ENCODE results near the gene STIP1.

The STIP1 gene

DNA sequence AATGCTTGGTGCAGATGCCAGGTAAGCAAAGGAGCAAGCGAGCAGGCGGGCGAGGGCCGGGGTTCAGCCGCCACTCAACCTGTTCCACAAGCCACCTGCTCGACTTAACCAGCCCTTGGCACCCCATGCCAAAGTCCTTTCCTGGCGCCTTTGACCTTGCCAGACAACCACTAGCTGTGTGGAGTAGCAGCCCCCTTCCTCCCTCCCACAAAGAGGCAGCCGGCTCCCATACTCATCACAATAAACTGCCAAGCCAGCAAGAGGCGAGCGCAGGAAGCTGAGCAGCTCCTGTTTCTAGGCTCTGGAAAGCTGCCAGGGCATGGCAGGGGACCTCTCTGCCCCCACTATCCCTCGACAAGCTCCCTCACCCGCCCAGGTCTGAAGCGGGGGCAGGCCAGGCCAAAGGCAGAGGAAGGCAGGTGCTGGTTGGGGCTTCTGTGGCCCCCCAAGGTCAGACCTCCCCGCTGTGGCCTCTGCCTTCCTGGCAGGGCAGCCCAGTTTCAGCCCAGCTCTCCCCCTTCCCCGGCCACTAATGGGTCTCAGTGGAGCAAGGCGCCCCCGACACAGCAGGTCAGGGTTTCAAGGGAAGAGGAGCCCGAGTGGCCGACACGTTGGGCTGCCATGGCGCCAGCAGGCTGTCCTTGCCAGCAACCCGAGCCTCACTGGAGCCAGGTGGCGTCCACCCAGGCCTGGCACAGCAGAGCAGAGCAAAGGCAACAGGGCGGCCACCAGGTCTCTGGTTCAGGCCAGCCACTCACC lies 35.3 kb upstream of the STIP1 start:
- Histone ChIP-seq H3K9me3 (ENCODE audit: control extremely low read depth in 1 of 5, control insufficient read depth in 4 of 5, insufficient read depth in 2 of 5, low read depth in 1 of 5, low read length in 4 of 5) (no peaks in the 10 kb centered on the region), H3K4me3 (ENCODE audit: control insufficient read depth in 1 of 7, extremely low read depth in 1 of 7, insufficient read depth in 4 of 7, low read depth in 2 of 7, low read length in 6 of 7) (no peak overlapping the region), H3K27me3 (replicated peaks in 2 of 5; ENCODE audit: control insufficient read depth in 4 of 5, insufficient read depth in 5 of 5, low read length in 4 of 5) (peaks cover 0 to 2% (median 0%) of the 10 kb centered on the region in 5 experiments), H3K4me1 (ENCODE audit: control extremely low read depth in 1 of 4, control insufficient read depth in 4 of 4, insufficient read depth in 4 of 4, low read length in 3 of 4) (peaks cover 0 to 15% (median 6%) of the 10 kb centered on the region in 4 experiments), H3K27ac (ENCODE audit: insufficient read depth in 1 of 2, low read depth in 1 of 2, low read length in 2 of 2, poor library complexity in 1 of 2, severe bottlenecking in 2 of 2) (no peak overlapping the region), H3K36me3 (ENCODE audit: control insufficient read depth in 4 of 4, insufficient read depth in 4 of 4, low read length in 3 of 4) (peaks cover 0 to 9% (median 0%) of the 10 kb centered on the region in 4 experiments)
- ChIA-PET POLR2A (interaction anchor here (1.6 kb wide), 1 partner anchor 150 kb away, joined by 4 read pairs; no protein-coding TSS in a partner anchor), CTCF (interaction anchor here (0.8 to 7.3 kb wide), 12 partner anchors 11 to 384 kb away, joined by 3 to 130 read pairs (median 4); partner anchors contain the start of genes FLRT1, MACROD1 and MARK2)
- DNase-seq = no peak
- WGBS (ENCODE audit: insufficient coverage) = 89% methylated on average over 19 of the region's 24 CpGs

GRCh38 chr11:64151337-64151736 lies 34.6 kb upstream of the STIP1 start:
- POLR2A ChIA-PET = no interaction called here

DNA sequence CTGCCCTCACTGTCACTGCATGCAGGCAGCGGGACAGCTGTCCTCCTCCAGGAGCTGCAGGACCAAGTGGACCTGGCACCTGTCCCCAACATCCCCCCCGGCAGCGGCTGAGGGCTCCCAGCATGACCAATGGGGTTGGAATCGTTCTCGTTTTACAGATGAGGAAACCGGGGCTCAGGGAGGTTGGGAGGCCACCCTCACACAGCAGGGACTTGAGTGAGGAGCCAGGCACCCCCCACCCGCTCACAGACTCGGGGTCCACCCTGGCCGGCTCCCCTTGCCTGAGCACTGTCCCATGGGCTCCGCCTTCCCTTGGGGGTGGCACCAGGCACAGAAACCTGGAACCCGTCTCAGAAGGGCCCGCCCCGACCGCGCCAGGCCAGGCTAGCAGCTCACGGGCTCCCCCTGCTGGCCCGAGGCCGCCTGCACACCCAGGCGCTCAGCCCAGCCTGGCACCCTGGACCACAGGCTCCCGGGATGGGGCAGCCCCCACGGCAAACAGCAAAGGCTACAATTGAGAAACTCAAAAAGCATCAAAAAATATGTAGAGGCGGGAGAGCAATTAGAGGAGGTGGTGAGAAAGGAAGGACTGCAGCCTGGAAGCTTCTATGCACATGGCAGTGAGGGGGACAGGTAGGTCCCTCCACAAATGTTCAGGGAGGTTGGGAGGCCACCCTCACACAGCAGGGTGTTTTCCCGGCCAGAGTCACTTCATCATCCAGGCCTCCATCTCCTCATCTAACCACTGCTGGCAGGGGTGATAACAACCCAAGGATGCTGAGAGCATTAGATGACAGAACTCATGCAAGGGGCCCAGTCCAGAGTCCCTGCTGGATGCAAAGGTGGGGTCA lies 32.9 kb upstream of the STIP1 start:
- CTCF ChIA-PET = interaction anchor here (0.9 to 7.3 kb wide), 12 partner anchors 11 to 316 kb away, joined by 3 to 130 read pairs (median 4); partner anchors contain the start of genes FLRT1 and MACROD1
- Histone ChIP-seq H3K27ac (ENCODE audit: insufficient read depth in 1 of 2, low read depth in 1 of 2, low read length in 2 of 2, poor library complexity in 1 of 2, severe bottlenecking in 2 of 2) (no peak overlapping the region), H3K27me3 (replicated peaks in 2 of 5; ENCODE audit: control insufficient read depth in 4 of 5, insufficient read depth in 5 of 5, low read length in 4 of 5) (peaks cover 0 to 2% (median 0%) of the 10 kb centered on the region in 5 experiments), H3K4me3 (ENCODE audit: control insufficient read depth in 1 of 7, extremely low read depth in 1 of 7, insufficient read depth in 4 of 7, low read depth in 2 of 7, low read length in 6 of 7) (no peak overlapping the region), H3K9me3 (ENCODE audit: control extremely low read depth in 1 of 5, control insufficient read depth in 4 of 5, insufficient read depth in 2 of 5, low read depth in 1 of 5, low read length in 4 of 5) (no peaks in the 10 kb centered on the region), H3K36me3 (ENCODE audit: control insufficient read depth in 4 of 4, insufficient read depth in 4 of 4, low read length in 3 of 4) (peaks cover 0 to 13% (median 0%) of the 10 kb centered on the region in 4 experiments), H3K4me1 (ENCODE audit: control extremely low read depth in 1 of 4, control insufficient read depth in 4 of 4, insufficient read depth in 4 of 4, low read length in 3 of 4) (peaks cover 0 to 11% (median 4%) of the 10 kb centered on the region in 4 experiments)
- peak; percentile 31 to 61 (median 51) for DNase-seq
- 29% methylated on average over 20 of the region's 23 CpGs for WGBS (ENCODE audit: insufficient coverage)
- POLR2A ChIA-PET = no interaction called here

More at GRCh38 chr11:64151337-64151736, 34.6 kb upstream of the STIP1 start:
- Histone ChIP-seq H3K4me1 (ENCODE audit: control extremely low read depth in 1 of 4, control insufficient read depth in 4 of 4, insufficient read depth in 4 of 4, low read length in 3 of 4) (peaks cover 0 to 13% (median 5%) of the 10 kb centered on the region in 4 experiments), H3K9me3 (ENCODE audit: control extremely low read depth in 1 of 5, control insufficient read depth in 4 of 5, insufficient read depth in 2 of 5, low read depth in 1 of 5, low read length in 4 of 5) (no peaks in the 10 kb centered on the region), H3K36me3 (ENCODE audit: control insufficient read depth in 4 of 4, insufficient read depth in 4 of 4, low read length in 3 of 4) (peaks cover 0 to 9% (median 0%) of the 10 kb centered on the region in 4 experiments), H3K27ac (ENCODE audit: insufficient read depth in 1 of 2, low read depth in 1 of 2, low read length in 2 of 2, poor library complexity in 1 of 2, severe bottlenecking in 2 of 2) (no peak overlapping the region), H3K4me3 (ENCODE audit: control insufficient read depth in 1 of 7, extremely low read depth in 1 of 7, insufficient read depth in 4 of 7, low read depth in 2 of 7, low read length in 6 of 7) (no peak overlapping the region), H3K27me3 (replicated peaks in 2 of 5; ENCODE audit: control insufficient read depth in 4 of 5, insufficient read depth in 5 of 5, low read length in 4 of 5) (peaks cover 0 to 2% (median 0%) of the 10 kb centered on the region in 5 experiments)
- CTCF ChIA-PET = interaction anchor here (1.2 to 7.3 kb wide), 8 partner anchors 11 to 314 kb away, joined by 3 to 130 read pairs (median 4); partner anchors contain the start of genes FLRT1 and MACROD1
- 89% methylated on average over 3 of the region's 8 CpGs for WGBS (ENCODE audit: insufficient coverage)
- no peak for DNase-seq

DNA sequence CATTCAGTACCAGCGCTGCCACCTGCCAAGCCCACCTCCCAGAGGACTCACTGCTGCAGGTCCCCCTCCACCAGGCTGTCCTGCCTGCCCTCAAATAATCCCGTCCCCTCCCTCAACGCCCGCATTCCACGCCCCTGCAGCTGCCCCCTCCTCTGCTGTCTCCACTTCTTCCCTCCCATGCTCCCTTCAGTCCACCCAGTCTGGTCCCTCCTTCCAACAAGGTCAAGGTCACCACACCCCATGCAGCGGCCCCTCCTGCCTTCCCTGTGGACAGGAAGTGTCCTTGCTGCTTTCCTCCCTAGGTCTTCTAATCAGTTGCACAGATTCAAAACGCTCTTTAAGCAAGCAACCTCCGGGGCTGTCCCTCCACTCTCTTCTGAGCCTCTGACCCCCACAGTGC lies 32.2 kb upstream of the STIP1 start:
- 84% methylated on average over 7 of the region's 8 CpGs for WGBS (ENCODE audit: insufficient coverage)
- POLR2A ChIA-PET = no interaction called here
- CTCF ChIA-PET = interaction anchor here (1.4 to 6.0 kb wide), 3 partner anchors 11 to 317 kb away, joined by 3 to 38 read pairs (median 8); partner anchors contain the start of gene MACROD1
- Histone ChIP-seq H3K9me3 (ENCODE audit: control extremely low read depth in 1 of 5, control insufficient read depth in 4 of 5, insufficient read depth in 2 of 5, low read depth in 1 of 5, low read length in 4 of 5) (no peaks in the 10 kb centered on the region), H3K27me3 (replicated peaks in 2 of 5; ENCODE audit: control insufficient read depth in 4 of 5, insufficient read depth in 5 of 5, low read length in 4 of 5) (peaks cover 0 to 2% (median 0%) of the 10 kb centered on the region in 5 experiments), H3K36me3 (ENCODE audit: control insufficient read depth in 4 of 4, insufficient read depth in 4 of 4, low read length in 3 of 4) (peaks cover 0 to 13% (median 0%) of the 10 kb centered on the region in 4 experiments), H3K4me3 (ENCODE audit: control insufficient read depth in 1 of 7, extremely low read depth in 1 of 7, insufficient read depth in 4 of 7, low read depth in 2 of 7, low read length in 6 of 7) (no peak overlapping the region), H3K4me1 (ENCODE audit: control extremely low read depth in 1 of 4, control insufficient read depth in 4 of 4, insufficient read depth in 4 of 4, low read length in 3 of 4) (peaks cover 0 to 9% (median 4%) of the 10 kb centered on the region in 4 experiments), H3K27ac (ENCODE audit: insufficient read depth in 1 of 2, low read depth in 1 of 2, low read length in 2 of 2, poor library complexity in 1 of 2, severe bottlenecking in 2 of 2) (no peak overlapping the region)
- DNase-seq = no peak

GRCh38 chr11:64156235-64157011 lies 29.5 kb upstream of the STIP1 start:
- Histone ChIP-seq H3K27me3 (replicated peaks in 2 of 5; ENCODE audit: control insufficient read depth in 4 of 5, insufficient read depth in 5 of 5, low read length in 4 of 5) (peaks cover 0 to 2% (median 0%) of the 10 kb centered on the region in 5 experiments), H3K27ac (ENCODE audit: insufficient read depth in 1 of 2, low read depth in 1 of 2, low read length in 2 of 2, poor library complexity in 1 of 2, severe bottlenecking in 2 of 2) (no peak overlapping the region), H3K9me3 (ENCODE audit: control extremely low read depth in 1 of 5, control insufficient read depth in 4 of 5, insufficient read depth in 2 of 5, low read depth in 1 of 5, low read length in 4 of 5) (no peaks in the 10 kb centered on the region), H3K36me3 (ENCODE audit: control insufficient read depth in 4 of 4, insufficient read depth in 4 of 4, low read length in 3 of 4) (peaks cover 0 to 6% (median 1%) of the 10 kb centered on the region in 4 experiments), H3K4me3 (ENCODE audit: control insufficient read depth in 1 of 7, extremely low read depth in 1 of 7, insufficient read depth in 4 of 7, low read depth in 2 of 7, low read length in 6 of 7) (no peak overlapping the region), H3K4me1 (ENCODE audit: control extremely low read depth in 1 of 4, control insufficient read depth in 4 of 4, insufficient read depth in 4 of 4, low read length in 3 of 4) (peaks cover 0 to 2% (median 0%) of the 10 kb centered on the region in 4 experiments)
- 97% methylated on average over 12 of the region's 14 CpGs for WGBS (ENCODE audit: insufficient coverage)
- POLR2A ChIA-PET = interaction anchor here (0.6 kb wide), 1 partner anchor 43 kb away, joined by 3 read pairs; no protein-coding TSS in a partner anchor
- DNase-seq = no peak
- CTCF ChIA-PET = no interaction called here

DNA sequence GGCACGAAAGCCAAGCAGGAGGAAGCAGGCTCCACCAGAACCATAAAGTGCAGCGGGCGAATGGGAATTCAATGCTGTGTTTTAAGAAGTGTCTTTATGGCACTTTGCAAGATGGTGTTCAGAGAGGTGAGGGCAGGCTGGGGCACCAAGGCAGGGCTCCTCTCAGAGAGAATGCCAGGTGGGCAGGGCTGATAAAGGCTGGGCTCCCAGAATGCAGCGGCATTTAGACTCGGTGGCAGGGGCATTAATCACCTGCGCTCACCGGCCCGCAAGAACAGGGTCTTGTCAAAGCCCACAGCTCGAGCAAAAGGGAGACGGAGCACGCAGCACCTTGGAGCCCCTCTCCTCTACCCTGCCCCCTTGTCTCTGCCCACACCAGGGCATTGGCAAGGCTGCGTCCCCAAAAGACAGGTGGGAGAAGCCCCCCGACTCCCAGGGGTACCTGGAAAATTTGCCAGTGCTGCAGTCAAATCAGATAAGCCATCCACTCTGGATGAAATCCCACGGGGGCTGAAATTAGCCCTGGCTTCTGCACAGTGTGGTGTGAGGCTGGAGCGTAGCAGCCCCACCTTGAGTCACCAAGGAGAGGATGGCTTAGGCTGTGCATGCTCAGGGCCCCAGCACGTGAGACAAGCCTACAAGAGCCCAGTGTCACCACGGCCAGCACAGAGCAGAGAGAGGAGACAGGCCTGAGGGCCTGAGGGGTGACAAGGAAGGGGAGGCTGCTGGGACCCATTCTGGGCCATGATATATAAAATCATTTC lies 28.2 kb upstream of the STIP1 start:
- peaks cover 0 to 1% (median 0%) of the 10 kb centered on the region in 4 experiments for H3K4me1 ChIP-seq (ENCODE audit: control extremely low read depth in 1 of 4, control insufficient read depth in 4 of 4, insufficient read depth in 4 of 4, low read length in 3 of 4)
- H3K27me3 ChIP-seq (replicated peaks in 2 of 5; ENCODE audit: control insufficient read depth in 4 of 5, insufficient read depth in 5 of 5, low read length in 4 of 5) = peaks cover 0 to 2% (median 0%) of the 10 kb centered on the region in 5 experiments
- POLR2A ChIA-PET = no interaction called here
- H3K9me3 ChIP-seq (ENCODE audit: control extremely low read depth in 1 of 5, control insufficient read depth in 4 of 5, insufficient read depth in 2 of 5, low read depth in 1 of 5, low read length in 4 of 5) = no peaks in the 10 kb centered on the region
- H3K36me3 ChIP-seq (ENCODE audit: control insufficient read depth in 4 of 4, insufficient read depth in 4 of 4, low read length in 3 of 4) = peaks cover 0 to 4% (median 1%) of the 10 kb centered on the region in 4 experiments
- no peak overlapping the region for H3K4me3 ChIP-seq (ENCODE audit: control insufficient read depth in 1 of 7, extremely low read depth in 1 of 7, insufficient read depth in 4 of 7, low read depth in 2 of 7, low read length in 6 of 7)
- no peak for DNase-seq
- H3K27ac ChIP-seq (ENCODE audit: insufficient read depth in 1 of 2, low read depth in 1 of 2, low read length in 2 of 2, poor library complexity in 1 of 2, severe bottlenecking in 2 of 2) = no peak overlapping the region
- WGBS (ENCODE audit: insufficient coverage) = 97% methylated on average over 12 of the region's 17 CpGs
- CTCF ChIA-PET = no interaction called here
